CD14-positive monocyte (primary cell): ENCODE data around the gene SIX3. TPM values are rescaled to one million over a fixed set of nuclear protein-coding genes. Genes with fewer than 3 reads are reported as not detected.

Experiments
- DNase-seq, 3 donors: peaks; one replicate each; pipeline ENCODE4 v3.0.0-alpha.2; 2011 to 2022
- H2AFZ ChIP-seq: 2 replicates; pipeline ENCODE4 v1.6.0; 2012; ENCODE audit warnings: mild to moderate bottlenecking, low read depth, low read length, inconsistent platforms; ENCODE audit not compliant: insufficient read depth, poor library complexity, severe bottlenecking
- H3K27ac ChIP-seq, 2 donors: 1 replicate in 1 of 2; 2 replicates in 1 of 2; pipeline ENCODE4 v1.5.1; 2012 to 2013; ENCODE audit warnings: low read length in 2 of 2, control low read depth in 1 of 2, inconsistent platforms in 1 of 2, low read depth in 1 of 2, mild to moderate bottlenecking in 1 of 2
- H3K27me3 ChIP-seq, 2 donors: one replicate each; pipeline versions ENCODE4 v1.6.0 to v1.6.1; 2011 to 2013; ENCODE audit warnings: low read length in 2 of 2; ENCODE audit not compliant: control insufficient read depth in 2 of 2, insufficient read depth in 2 of 2
- H3K36me3 ChIP-seq, 2 donors: replicated peaks in 1 of 2; 1 replicate in 1 of 2; 2 replicates in 1 of 2; pipeline versions ENCODE4 v1.5.1 to v1.6.1; 2012 to 2013; ENCODE audit warnings: low read length in 2 of 2, control low read depth in 1 of 2, inconsistent platforms in 1 of 2, mild to moderate bottlenecking in 1 of 2; ENCODE audit not compliant: insufficient read depth in 2 of 2, control insufficient read depth in 1 of 2
- H3K4me1 ChIP-seq, 2 donors: 1 replicate in 1 of 2; 2 replicates in 1 of 2; pipeline versions ENCODE4 v1.5.1 to v1.6.1; 2012 to 2013; ENCODE audit warnings: low read length in 2 of 2, control low read depth in 1 of 2, inconsistent platforms in 1 of 2, mild to moderate bottlenecking in 1 of 2, moderate library complexity in 1 of 2; ENCODE audit not compliant: insufficient read depth in 2 of 2, control insufficient read depth in 1 of 2
- H3K4me2 ChIP-seq: replicated peaks from 2 replicates; pipeline ENCODE3; 2012; ENCODE audit warnings: low read length, moderate library complexity, mild to moderate bottlenecking; ENCODE audit not compliant: poor library complexity, severe bottlenecking; ENCODE audit errors: extremely low read depth
- H3K4me3 ChIP-seq, 3 experiments: fragments of 200-600 bp in 1 of 3; sonication (generic) in 1 of 3; replicated peaks in 1 of 3; 1 replicate in 2 of 3; 2 replicates in 1 of 3; pipeline ENCODE4 v1.5.1; 2011 to 2013; ENCODE audit warnings: low read length in 3 of 3, mild to moderate bottlenecking in 3 of 3, control low read depth in 2 of 3, low read depth in 2 of 3, inconsistent platforms in 1 of 3, moderate library complexity in 1 of 3
- H3K79me2 ChIP-seq: 2 replicates; pipeline ENCODE4 v1.6.0; 2012; ENCODE audit warnings: mild to moderate bottlenecking, control low read depth, inconsistent platforms, low read length, moderate library complexity; ENCODE audit not compliant: insufficient read depth
- H3K9ac ChIP-seq: 2 replicates; pipeline ENCODE4 v1.6.0; 2017; ENCODE audit warnings: low read length, mild to moderate bottlenecking; ENCODE audit not compliant: insufficient read depth, poor library complexity, severe bottlenecking
- H3K9me3 ChIP-seq, 2 donors: replicated peaks in 1 of 2; 1 replicate in 1 of 2; 2 replicates in 1 of 2; pipeline versions ENCODE4 v1.5.1 to v1.6.1; 2012 to 2013; ENCODE audit warnings: low read length in 2 of 2, control low read depth in 1 of 2; ENCODE audit not compliant: control insufficient read depth in 1 of 2, insufficient read depth in 1 of 2
- H4K20me1 ChIP-seq: 2 replicates; pipeline ENCODE4 v1.6.0; 2012; ENCODE audit warnings: mild to moderate bottlenecking, low read length, control low read depth, moderate library complexity; ENCODE audit not compliant: insufficient read depth
- H3K27ac Mint-ChIP-seq, 7 donors: one replicate each; pipeline ENCODE4 v1.8.0; 2020; ENCODE audit warnings: mild to moderate bottlenecking in 7 of 7, mixed read lengths in 7 of 7, moderate library complexity in 6 of 7, inconsistent platforms in 2 of 7
- H3K27me3 Mint-ChIP-seq, 3 donors: one replicate each; pipeline ENCODE4 v1.8.0; 2021 to 2022; ENCODE audit warnings: low read depth in 3 of 3, mild to moderate bottlenecking in 3 of 3, mixed read lengths in 3 of 3, moderate library complexity in 3 of 3, inconsistent platforms in 1 of 3
- H3K36me3 Mint-ChIP-seq, 2 donors: one replicate each; pipeline ENCODE4 v1.8.0; 2020; ENCODE audit warnings: mixed read lengths in 2 of 2, inconsistent platforms in 1 of 2, mild to moderate bottlenecking in 1 of 2
- H3K4me1 Mint-ChIP-seq: one replicate; pipeline ENCODE4 v1.8.0; 2020; ENCODE audit warnings: mild to moderate bottlenecking, mixed read lengths
- H3K4me3 Mint-ChIP-seq, 2 donors: one replicate each; pipeline ENCODE4 v1.8.0; 2020; ENCODE audit warnings: mild to moderate bottlenecking in 2 of 2, mixed read lengths in 2 of 2, moderate library complexity in 1 of 2
- H3K9me3 Mint-ChIP-seq, 7 donors: one replicate each; pipeline ENCODE4 v1.8.0; 2020 to 2022; ENCODE audit warnings: mixed read lengths in 7 of 7, mild to moderate bottlenecking in 6 of 7, moderate library complexity in 6 of 7, inconsistent platforms in 2 of 7
- WGBS: methylation state at CpG from one replicate; pipeline ENCODE4 v1.1.5; 2013; ENCODE audit warnings: missing lambda C conversion rate; ENCODE audit not compliant: insufficient coverage; 5-methylcytosine and 5-hydroxymethylcytosine counted together
- intact Hi-C, 2 donors: fragments of 100-400 bp; cut with micrococcal nuclease; formaldehyde crosslinking; loops; one replicate each; pipeline versions ENCODE4 v1.15.0 to v1.15.1; 2023
- polyA plus RNA-seq, 3 donors: library from polyadenylated mRNA; depleted of rRNA in 1 of 3; unstranded in 2 of 3; stranded (reverse) in 1 of 3; fragments of 300-500 nt in 2 of 3; fragments of >200 nt in 1 of 3; fragmentation: Illumina TruSeq in 2 of 3; gene quantifications; 1 replicate in 2 of 3; 2 replicates in 1 of 3; pipeline ENCODE4 v1.2.3, GENCODE V29; 2012 to 2021
- TF ChIP-seq, protein P1 (sequence below): fragments of 200-600 bp; IDR thresholded peaks from one replicate; pipeline ENCODE4 v1.8.0; 2022; ENCODE audit warnings: antibody characterized with exemption, mild to moderate bottlenecking

The SIX3 gene
- polyA plus RNA-seq, 3 donors: not detected

DNA sequence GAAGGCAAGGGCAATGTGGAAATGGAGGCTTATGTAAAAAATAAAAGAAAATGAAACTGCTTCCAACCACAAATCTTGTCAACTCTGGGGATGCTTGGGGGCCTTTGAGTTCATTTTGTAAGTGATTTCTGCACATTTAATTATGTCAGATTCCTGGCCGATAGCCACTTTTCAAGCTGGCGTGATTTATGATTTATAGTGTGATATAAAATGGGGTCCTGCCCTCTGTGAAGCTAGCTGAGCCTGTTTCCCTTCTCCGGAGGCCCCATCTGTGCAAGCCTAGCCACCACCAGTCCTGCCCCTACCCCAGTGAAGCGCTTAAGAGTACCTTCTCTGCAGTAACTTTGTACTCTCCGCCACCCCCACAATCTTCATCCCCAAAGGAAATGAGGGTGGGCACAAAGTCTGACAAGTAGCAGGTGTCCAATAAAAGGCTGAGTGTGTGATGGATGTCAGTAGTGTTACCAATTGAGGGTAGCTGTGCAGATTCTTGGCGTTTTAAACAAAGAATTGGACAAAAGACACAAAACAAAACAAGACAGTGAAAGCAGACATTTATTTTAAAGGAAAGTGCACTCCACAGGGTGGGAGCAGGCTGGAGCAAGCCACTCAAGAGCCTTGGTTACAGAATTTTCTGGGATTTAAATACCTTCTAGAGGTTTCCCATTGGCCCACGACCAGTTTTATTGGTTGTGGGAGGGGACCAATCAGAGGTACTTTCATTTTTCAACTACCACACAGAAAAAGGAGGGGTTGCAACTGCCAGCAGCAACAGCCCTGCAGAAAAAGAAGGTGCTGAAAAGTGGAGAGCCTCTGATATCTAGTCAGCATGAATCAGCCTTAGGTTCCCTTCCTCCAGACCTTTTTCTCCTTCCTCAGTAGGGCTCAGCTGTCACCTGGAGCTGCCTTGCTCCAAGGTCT is 39.0 kb upstream of the SIX3 start:
- intact Hi-C loops: no loop called here
- Histone ChIP-seq H3K4me2 (no peak overlapping the region), H3K4me3 (no peak overlapping the region)

DNA sequence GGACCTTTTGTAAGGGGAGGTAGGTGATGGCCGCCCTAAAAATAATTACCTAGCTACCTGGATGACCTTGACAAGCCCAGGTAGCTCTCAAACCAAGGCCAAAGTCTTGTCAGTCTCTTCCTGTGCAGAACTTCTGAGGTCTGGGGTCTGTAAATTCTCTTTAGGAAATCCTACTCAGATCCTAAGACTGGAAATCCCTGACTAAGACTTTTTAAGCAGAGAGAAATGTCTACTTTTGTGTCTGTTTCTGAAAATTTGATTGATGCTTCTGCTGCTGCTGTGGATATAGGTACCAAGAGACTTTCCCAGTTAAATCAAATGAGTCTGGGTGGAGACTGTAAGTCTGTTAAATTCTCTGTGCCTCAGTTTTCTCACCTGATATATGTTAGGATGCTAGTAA is 36.9 kb upstream of the SIX3 start:
- no peak overlapping the region for H3K4me3 ChIP-seq
- TF ChIP-seq, protein P1, sequence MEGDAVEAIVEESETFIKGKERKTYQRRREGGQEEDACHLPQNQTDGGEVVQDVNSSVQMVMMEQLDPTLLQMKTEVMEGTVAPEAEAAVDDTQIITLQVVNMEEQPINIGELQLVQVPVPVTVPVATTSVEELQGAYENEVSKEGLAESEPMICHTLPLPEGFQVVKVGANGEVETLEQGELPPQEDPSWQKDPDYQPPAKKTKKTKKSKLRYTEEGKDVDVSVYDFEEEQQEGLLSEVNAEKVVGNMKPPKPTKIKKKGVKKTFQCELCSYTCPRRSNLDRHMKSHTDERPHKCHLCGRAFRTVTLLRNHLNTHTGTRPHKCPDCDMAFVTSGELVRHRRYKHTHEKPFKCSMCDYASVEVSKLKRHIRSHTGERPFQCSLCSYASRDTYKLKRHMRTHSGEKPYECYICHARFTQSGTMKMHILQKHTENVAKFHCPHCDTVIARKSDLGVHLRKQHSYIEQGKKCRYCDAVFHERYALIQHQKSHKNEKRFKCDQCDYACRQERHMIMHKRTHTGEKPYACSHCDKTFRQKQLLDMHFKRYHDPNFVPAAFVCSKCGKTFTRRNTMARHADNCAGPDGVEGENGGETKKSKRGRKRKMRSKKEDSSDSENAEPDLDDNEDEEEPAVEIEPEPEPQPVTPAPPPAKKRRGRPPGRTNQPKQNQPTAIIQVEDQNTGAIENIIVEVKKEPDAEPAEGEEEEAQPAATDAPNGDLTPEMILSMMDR: no peak
- H3K27me3 ChIP-seq: peaks cover 2 to 12% of the 10 kb centered on the region in 2 donors
- peaks cover 4 to 6% of the 10 kb centered on the region in 2 donors for H3K9me3 ChIP-seq
- H3K79me2 ChIP-seq: no peaks in the 10 kb centered on the region
- no peak for DNase-seq
- peaks cover 0 to 16% (median 6%) of the 10 kb centered on the region in 7 donors for H3K9me3 Mint-ChIP-seq
- peaks cover 13 to 39% (median 28%) of the 10 kb centered on the region in 3 donors for H3K27me3 Mint-ChIP-seq
- no peaks in the 10 kb centered on the region for H4K20me1 ChIP-seq
- intact Hi-C loops: no loop called here
- H3K9ac ChIP-seq: no peak overlapping the region
- no peaks in the 10 kb centered on the region for H3K4me1 ChIP-seq
- no peak overlapping the region for H2AFZ ChIP-seq
- no peak overlapping the region for H3K27ac ChIP-seq
- H3K4me1 Mint-ChIP-seq: no peaks in the 10 kb centered on the region
- H3K4me3 Mint-ChIP-seq: no peak overlapping the region
- no peaks in the 10 kb centered on the region for H3K36me3 Mint-ChIP-seq
- H3K36me3 ChIP-seq: no peaks in the 10 kb centered on the region
- no peak overlapping the region for H3K4me2 ChIP-seq
- H3K27ac Mint-ChIP-seq: no peak overlapping the region
- no CpG with 5 or more reads among the region's 1 CpG for WGBS

More for the DNA sequence above, 39.0 kb upstream of the SIX3 start:
- no peak overlapping the region for H3K27ac ChIP-seq
- no peaks in the 10 kb centered on the region for H3K79me2 ChIP-seq
- TF ChIP-seq, protein P1: no peak
- H4K20me1 ChIP-seq: no peaks in the 10 kb centered on the region
- H3K27ac Mint-ChIP-seq: no peak overlapping the region
- H3K27me3 Mint-ChIP-seq: peaks cover 7 to 39% (median 21%) of the 10 kb centered on the region in 3 donors
- peaks cover 0 to 5% (median 0%) of the 10 kb centered on the region in 7 donors for H3K9me3 Mint-ChIP-seq
- H3K4me1 Mint-ChIP-seq: no peaks in the 10 kb centered on the region
- 67% methylated on average over 1 of the region's 7 CpGs for WGBS
- no peak overlapping the region for H3K9ac ChIP-seq
- H2AFZ ChIP-seq: no peak overlapping the region
- H3K4me3 Mint-ChIP-seq: no peak overlapping the region
- H3K36me3 Mint-ChIP-seq: no peaks in the 10 kb centered on the region
- H3K9me3 ChIP-seq: no peaks in the 10 kb centered on the region
- no peaks in the 10 kb centered on the region for H3K36me3 ChIP-seq
- H3K27me3 ChIP-seq: peaks cover 2 to 12% of the 10 kb centered on the region in 2 donors
- no peaks in the 10 kb centered on the region for H3K4me1 ChIP-seq
- no peak for DNase-seq
